ENCODE results near the gene ZCCHC4.

Gene ZCCHC4

DNA sequence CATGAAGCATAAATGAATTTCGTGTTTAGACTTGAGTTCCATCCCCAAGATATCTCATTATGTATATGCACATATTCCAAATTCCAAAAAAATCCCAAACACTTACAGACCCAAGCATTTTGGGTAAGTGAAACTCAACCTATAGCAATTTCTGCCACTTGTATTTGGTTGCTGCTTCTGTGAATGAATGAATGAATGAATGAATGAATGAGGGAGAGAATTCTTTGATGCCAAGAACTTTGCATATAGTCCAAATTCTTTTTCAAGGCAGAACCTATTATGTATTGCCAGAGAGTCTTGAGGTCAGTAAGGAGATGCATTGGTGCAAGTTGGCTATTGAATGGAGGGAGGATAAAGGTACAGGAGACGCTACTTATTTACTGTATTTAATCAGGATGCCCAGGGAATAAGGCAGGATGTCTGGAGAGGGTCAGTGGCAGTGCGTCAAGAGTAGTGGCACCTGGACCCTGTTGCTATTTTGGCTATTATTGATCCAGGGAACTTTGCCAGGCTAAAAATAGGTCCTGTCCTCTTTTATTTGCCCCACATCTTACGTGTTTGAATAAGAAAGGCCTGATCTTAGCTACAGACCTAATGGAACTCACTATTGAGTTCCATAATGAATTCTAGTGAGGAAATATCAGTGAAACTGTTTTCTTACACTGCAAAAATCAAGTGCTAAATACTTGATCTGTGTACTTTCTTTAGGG lies 98.4 kb downstream of the ZCCHC4 start:
- no peak overlapping the region for H3K4me3 ChIP-seq (ENCODE audit: low read depth, low read length)
- DNase-seq (ENCODE audit: low read depth) = no peak
- TF ChIP-seq, protein P1, sequence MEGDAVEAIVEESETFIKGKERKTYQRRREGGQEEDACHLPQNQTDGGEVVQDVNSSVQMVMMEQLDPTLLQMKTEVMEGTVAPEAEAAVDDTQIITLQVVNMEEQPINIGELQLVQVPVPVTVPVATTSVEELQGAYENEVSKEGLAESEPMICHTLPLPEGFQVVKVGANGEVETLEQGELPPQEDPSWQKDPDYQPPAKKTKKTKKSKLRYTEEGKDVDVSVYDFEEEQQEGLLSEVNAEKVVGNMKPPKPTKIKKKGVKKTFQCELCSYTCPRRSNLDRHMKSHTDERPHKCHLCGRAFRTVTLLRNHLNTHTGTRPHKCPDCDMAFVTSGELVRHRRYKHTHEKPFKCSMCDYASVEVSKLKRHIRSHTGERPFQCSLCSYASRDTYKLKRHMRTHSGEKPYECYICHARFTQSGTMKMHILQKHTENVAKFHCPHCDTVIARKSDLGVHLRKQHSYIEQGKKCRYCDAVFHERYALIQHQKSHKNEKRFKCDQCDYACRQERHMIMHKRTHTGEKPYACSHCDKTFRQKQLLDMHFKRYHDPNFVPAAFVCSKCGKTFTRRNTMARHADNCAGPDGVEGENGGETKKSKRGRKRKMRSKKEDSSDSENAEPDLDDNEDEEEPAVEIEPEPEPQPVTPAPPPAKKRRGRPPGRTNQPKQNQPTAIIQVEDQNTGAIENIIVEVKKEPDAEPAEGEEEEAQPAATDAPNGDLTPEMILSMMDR (IDR thresholded peaks at IDR 0.05; ENCODE audit: low read depth, low read length, missing control alignments) = no peak

DNA sequence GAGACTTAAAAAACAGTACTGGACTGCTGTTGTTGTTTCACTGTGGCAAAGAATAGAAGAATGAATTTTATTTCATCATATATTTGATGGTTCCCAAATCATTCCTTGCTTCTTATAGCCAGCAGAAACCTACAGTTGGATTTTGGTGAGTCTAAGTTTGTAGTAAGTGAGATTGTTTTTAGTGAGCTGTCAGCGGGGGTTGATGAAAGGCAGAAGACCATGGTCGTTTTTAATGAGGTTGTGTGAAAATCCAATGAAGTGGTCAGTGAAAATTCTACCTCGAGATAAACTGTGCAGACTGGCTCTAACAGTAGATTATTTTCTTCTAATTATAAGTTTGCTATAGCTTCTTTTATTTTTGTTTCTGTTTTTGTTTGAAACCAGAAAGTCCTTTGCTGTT lies 100.7 kb downstream of the ZCCHC4 start:
- no peak for DNase-seq (ENCODE audit: low read depth)
- H3K4me3 ChIP-seq (ENCODE audit: low read depth, low read length) = no peak overlapping the region
- TF ChIP-seq, protein P1 (IDR thresholded peaks at IDR 0.05; ENCODE audit: low read depth, low read length, missing control alignments) = no peak

DNA sequence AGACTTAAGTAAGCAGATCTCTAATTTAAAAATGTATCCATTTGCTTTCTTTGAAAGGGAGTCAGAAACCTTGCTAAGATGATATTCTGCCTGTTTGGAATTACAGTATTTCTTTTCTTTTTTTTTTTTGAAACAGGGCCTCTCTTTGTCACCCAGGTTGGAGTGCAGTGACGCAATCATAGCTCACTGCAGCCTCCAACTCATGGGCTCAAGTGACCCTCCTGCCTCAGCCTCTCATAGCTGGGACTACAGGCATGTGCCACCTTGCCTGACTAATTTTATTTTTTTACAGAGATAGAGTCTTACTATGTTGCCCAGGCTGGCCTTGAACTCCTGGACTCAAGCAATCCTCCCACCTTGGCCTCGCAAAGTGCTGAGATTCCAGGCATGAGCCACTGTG lies 104.4 kb downstream of the ZCCHC4 start:
- TF ChIP-seq, protein P1 (IDR thresholded peaks at IDR 0.05; ENCODE audit: low read depth, low read length, missing control alignments) = no peak
- no peak for DNase-seq (ENCODE audit: low read depth)
- H3K4me3 ChIP-seq (ENCODE audit: low read depth, low read length) = no peak overlapping the region
